Activated gamma-delta T cell treated with Interleukin-2 at 50 U/mL for 16 hours (primary cell): ENCODE results near the gene PICK1.
"Not testable (repeated sequence)": the region's sequence is repeated elsewhere in the genome, so short reads cannot be mapped to it uniquely, and the experiment has no call there.

Experiments used
- DNase-seq: peaks from one replicate; pipeline ENCODE4 v3.0.0-alpha.2; 2020

PICK1 gene

DNA sequence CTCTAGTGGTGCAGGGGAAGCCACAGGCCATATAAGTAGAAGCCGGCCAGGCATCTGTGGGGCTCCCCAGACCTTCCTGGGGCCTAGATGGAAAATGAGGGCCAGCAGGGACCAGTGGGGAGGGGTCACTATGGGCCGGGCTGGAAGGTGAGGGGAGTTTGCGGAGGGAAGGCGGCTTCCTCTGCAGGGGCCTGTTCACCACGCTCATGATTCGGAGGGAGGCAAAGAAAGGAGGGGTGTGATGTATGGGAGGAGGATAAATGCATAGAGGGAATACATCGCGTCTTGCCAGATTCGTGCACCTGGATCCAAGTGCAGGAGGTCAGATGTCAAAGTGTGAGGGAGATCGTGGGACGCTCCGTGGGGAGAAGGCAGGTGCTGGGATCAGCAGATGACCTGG lies 19.9 kb downstream of the PICK1 start:
- DNase-seq, result no peak

DNA sequence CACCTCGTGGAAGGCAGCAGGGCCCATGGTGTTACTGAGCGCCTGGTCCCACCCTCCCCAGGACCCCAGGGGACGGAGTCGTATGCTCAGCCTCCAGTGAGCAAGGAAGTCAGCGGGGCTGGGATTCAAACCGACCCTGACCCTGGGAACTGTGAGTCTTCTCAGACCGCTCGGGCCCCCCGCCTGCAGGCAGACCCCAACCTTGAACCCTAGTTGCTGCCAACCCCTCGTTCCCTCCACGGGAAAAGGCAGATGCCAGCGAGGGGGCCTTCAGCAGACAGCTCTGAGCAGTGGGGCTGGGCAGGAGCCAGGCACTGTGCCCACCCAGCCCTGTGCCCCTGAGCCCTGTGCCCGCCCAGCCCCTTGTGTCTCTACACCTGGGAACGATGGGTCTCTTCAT lies 20.4 kb downstream of the PICK1 start:
- no peak for DNase-seq

DNA sequence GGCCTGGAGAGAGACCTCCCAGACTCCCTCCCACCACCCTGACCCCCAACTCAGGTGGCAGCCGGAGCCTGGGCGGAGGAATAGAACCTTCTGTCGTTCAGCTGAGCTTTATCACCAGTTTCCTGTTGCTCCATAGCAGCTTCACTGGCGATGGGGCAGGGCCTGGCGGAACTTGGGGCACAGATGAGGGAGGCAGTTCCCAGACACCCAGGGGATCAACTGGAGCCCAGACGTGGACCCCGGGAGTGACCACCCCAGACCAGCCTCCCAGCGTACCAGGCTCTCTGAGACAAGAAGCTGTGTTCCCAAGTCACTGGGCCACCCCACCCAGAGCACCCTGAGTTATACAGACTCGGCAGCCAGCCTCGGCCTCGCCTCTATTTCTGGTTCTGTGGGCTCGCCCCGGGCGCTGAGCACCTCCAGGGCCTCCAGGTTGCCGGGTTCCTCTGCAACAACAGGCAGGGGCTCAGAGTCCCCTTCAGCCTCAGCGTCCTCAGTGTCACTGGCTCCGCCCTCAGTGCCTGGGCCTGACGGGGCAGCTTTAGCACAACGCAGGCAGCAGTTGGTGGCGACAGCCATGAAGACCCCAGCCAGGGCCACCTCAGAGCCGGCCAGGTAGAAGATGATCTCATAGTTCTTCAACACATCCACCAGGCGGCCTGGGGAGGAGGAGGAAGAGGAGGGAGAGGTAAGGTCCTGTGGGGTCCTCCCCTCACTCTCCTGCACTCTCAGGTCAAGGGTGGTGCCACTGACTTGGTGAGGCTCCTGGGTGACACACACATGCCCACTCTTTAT lies 21.0 kb downstream of the PICK1 start:
- no peak for DNase-seq

DNA sequence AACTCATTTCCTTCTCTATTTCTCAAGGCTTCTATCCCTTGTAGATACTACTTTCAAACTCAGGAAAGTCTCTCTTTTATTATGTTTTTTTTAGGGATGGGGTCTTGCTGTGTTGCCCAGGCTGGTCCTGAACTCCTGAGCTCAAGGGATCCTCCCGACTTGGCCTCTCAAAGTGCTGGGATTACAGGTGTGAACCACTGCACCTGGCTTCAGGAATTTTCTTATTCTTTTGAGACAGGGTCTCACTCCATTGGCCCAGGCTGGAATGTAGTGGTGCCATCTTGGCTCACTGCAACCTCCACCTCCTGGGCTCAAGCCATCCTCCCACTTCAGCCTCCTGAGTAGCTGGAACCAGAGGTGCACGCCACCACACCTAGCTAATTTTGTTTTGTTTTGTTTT lies 22.0 kb downstream of the PICK1 start:
- DNase-seq, result not testable (repeated sequence)

DNA sequence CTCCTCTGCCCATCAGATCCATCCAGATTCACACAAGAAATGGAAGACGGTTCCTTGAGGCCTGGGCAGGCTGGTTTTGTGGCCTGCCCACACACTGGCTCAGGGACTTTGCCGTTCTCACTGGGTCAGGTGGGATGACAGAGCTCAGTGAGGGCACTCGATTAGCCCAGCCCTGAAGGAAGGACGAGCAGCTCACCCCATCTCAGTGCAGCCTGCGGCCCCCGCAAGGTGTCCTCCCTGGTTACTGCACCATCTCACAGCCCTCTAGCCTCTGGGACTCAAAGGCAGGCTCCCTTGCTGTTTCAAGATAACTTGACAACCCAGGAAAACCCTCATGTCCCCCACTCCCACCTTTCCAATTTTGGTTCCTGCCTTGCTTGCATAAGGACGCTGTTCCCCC lies 22.6 kb downstream of the PICK1 start:
- no peak for DNase-seq

DNA sequence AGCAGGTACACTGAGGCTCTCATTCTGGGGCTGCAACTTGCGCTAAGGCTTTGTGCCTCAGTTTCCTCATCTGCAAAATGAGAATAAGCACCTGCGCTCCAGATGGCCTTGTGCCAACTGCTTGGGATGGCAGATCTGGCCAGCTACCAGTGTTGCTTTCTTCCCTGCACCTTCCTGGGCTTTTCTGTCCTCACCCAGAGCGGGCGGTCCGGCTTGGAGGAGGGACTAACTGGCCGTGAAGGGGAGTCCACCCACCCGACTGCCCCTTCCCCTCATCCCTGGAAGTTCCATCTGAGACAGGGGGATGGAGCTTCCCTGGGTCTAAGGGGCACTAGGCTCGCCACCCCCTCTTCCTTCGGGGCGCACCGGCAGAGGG lies 23.3 kb downstream of the PICK1 start:
- no peak for DNase-seq

DNA sequence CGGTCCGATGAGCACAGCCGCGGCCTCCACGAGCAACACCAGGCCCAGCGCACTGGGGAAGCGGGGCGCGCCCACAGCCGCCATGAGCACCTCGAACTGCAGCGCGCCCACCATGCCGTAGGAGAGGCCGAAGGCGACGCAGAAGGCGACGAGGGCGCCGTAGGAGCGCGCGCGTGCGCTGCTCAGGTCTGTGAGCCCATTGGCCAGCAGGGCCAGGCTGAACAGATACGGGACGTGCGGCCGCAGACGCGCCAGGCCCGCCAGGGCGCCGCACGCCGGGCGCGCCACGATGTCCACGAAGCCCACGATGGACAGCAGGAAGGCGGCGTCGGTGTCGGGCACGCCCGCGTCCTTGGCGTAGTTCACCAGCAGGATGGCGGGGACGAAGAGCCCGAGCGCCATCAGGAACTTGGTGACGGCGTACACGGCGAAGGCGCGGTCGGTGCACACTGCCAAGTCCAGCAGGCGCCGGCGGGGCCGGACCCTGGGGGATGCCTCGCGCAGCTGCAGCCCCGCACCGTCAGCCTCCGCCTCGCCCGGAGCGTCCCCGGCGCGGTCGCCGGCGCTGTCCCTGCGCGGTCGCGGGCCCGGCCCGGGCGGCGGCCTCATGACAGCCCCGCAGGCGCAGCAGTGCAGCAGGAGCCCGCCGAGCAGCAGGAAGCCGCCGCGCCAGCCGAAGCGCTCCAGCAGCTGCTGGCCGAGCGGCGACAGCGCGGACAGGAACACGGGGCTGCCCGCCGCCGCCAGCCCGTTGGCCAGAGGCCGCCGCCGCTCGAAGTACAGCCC lies 23.8 kb downstream of the PICK1 start:
- no peak for DNase-seq

DNA sequence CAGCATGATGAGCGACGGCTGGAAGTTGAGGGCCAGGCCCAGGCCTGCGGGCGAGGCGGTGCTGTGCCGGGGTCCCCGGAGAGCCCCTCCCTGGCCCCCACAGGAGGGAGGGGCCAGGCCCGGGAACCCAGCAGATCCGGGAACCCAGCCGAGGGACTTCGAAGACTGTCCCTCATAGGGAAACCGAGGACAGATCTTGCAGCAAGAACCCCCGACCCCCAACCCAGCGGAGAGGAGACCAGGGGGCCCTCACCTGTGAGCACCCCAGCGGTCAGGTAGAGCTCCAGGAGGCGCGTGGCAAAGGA lies 24.4 kb downstream of the PICK1 start:
- no peak for DNase-seq

DNA sequence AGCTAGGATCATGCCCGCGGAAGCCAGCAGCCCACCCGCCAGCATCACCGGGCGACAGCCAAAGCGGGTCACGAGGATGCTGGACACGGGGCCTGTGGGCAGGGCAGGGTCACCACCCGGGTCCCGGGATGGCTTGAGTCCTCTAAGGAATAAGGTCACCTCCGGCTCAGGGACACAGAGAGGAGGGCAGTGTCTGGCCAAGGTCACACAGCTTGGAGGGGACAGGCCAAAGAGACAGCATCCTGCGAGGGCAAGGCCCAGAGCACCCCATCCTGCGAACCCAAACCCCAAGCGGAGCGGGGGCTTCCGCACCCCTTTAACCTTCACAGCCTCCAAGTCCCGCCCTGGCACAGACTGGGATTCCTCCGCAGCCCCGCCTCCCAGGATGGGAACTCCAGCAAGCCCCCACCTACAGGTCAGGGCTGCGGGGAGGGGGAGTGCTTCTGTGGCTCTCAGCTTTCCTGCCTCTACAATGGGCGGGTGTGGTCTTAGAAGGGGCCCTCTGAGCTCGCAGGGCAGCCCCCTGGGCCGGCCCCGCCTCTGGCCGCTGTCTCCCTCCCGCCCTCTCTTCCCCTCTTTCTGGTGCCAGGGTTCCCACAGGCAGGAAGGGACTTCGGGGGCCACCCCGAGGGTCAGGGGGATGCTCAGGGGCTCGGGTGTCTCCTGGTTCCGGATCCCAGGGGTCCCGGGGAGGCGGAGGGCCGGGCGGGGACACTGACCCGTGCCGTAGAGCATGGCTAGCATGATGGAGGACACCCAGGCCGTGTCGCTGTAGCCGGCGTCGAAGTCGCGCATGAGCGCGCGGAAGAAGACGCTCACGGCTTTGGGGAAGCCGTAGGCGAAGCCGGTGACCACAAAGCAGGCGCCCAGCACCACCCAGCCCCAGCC lies 25.0 kb downstream of the PICK1 start:
- no peak for DNase-seq

DNA sequence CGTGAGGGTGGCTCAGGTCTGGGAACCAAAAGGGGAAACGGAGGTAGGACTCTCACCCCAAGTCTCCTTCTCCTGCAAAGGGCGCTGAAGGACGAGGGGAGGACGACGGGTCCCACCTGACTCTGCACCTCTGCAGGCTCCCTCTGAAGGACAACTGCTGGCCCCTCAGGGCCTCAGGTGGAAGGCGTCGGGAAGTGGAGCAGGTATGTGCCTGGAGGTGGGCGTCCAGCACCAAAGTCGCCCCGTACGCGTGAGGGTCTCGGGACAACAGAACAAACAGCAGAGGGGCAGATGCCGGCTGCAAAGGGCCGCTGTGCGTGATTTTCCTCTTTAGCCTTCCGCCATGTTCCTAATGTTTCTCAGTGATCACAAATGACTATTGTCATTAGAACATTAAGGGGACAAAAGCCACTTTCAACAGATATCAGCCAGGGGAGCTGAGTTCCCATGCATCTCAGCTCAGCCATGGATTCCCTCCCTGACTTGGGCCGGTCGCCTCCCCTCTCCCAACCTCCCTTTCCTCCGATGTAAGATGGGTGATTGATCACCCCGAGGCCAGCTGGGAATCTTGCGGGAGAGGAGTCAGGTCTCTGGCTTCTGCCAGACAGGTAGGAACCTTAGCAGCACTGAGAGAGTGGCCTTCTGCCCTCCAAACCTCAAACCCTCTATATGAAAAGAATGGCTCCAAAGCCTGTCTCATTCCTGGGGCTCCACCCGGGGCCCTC lies 25.9 kb downstream of the PICK1 start:
- no peak for DNase-seq

DNA sequence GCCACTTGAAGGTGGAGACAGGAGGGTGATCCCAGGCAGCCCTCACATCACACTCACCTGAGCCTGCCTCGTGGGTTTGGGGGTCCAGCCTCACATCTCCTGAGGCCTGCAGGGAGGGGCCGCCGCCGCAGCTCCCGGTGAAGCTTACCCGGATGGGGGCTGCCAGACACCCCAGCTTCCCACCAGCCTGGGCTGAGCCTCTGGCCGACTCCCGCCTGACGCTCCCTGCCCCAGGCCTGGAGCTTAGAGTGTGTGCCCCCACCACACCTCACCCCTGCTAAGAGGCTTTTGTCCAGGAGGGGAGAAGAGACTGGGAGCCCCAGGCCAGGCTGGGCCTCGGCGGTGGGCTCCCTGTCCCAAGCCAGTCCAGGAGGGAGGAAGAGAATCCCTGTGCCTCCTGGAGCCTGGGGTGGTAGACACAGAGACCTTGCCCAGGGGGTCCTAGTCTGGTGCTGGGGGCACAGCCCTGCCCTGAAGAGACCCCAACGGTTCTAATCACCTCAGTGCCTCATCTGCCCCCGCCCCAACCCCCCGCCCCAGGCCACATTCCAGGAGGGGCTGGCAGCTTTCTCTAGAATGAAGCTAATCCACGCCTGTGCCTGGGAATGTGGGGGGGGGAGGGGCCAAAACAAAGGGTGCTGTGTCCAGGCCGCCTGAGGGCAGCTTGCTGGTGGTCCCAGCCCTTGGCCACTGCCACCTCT lies 26.9 kb downstream of the PICK1 start, which contains the start of gene SLC16A8:
TSS of gene SLC16A8 (minus strand) at position 254 of the 701 bp plus-strand sequence. CDS start 1,311 bp downstream, outside the sequence.
- DNase-seq, result no peak

DNA sequence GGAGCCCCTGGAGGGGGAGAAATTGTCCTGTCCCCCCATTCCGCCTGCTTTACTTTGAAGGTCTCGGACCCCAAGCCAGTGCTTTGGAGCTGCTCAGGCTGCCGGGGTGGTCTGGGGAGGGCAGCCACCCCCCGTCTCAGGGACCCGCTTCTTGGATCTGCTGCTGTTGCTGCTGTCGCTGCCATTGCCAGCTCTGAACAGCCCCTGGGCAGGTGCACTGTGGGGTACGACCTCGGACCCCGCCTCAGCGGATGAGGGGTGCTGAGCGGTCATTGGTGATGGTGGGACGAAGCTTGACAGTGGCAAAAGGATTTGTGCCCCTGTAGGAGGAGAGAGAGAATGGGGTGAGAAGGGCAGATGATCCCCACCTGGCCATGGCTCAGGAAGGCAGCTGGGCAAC lies 27.9 kb downstream of the PICK1 start:
- no peak for DNase-seq

DNA sequence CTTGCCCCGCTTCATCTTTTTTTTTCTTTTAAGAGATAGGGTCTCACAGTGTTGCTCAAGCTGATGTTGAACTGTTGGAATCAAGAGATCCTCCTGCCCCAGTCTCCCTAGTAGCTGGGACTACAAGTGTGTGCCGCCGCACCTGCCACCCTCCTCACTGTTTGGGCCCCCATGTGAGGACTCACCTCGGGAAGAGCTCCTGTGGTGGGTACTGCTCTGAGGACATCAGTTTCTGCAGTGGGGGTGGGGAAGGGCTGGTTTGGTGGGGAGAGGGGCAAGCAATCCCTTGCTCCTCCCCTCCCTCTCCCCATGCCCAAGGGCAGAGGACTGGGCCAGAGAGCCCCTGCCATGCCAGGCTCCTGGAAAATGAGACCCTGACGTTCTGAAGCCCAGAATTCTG lies 28.3 kb downstream of the PICK1 start:
- no peak for DNase-seq

DNA sequence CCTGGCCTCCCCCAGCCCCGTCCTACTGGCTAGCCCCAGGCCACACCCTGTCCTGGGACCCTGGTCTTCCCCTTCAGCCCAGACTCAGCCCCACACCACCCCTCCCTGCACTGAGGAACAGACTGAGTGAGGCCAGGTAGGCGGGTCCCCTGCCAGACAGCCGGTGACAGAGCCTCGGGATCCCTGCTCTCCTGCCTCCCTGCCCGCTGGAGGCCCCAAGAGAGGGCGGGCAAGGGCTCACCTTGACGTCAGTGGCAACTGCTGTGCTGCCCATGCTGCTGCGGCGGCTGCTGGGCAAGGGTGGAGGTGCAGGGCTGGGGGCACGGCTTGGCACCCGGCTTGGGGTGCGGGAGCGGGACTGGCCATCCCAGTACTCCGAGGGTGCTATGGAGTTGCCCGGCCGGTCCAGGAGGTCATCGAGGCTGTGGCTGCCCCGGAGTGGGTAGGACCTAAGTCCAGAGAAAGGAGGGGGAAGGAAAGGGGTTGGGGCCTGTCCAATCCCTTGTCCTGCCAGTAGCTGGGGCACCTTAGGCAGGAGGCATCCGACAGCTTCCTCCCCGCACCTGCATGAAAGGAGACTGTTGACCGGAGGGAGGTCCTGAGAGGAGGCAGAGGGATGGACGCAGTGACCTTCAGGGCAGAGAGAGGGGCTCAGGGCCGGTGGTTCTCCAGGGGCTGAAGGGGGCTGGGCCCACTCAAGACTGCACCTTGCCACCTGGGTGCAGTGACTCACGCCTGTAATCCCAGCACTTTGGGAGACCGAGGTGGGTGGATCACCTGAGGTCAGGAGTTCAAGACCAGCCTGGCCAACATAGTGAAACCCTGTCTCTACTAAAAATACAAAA lies 29.0 kb downstream of the PICK1 start:
- DNase-seq, result no peak

DNA sequence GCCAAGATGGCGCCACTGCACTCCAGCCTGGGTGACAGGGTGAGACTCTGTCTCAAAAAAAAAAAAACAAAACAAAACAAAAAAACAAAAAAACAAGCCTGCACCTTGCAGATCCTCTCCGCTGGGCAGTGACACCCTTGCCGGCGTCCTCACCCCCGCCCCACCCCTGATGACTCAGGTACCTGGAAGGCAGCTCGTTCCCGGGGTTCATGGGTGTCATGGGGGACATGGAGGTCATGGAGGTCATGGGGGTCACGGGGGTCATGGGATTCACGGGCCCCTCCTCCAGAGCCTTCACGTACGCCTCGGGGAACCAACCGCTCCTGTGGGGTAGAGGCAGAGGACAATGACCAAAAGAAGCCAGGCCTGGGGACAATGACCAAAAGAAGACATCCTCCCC lies 29.7 kb downstream of the PICK1 start:
- no peak for DNase-seq

DNA sequence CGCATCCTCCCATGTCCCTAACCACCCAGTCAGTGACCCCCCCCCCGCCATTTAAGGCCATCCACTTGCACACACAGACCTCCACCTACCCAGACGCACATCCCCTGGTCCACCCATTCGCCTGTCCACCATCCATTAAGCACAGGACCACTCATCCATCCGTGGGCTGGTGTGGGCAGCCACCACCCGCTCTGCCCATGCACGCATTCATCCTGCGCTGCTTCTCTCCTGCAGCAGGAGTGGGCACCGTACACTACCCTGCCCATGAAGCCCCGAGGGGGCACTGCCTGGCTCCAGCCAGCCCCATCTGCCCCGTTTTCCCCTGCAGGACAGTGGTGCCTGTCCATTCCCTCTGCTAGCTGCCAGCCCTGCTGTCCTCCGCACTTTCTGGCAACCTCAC lies 30.7 kb downstream of the PICK1 start:
- no peak for DNase-seq

DNA sequence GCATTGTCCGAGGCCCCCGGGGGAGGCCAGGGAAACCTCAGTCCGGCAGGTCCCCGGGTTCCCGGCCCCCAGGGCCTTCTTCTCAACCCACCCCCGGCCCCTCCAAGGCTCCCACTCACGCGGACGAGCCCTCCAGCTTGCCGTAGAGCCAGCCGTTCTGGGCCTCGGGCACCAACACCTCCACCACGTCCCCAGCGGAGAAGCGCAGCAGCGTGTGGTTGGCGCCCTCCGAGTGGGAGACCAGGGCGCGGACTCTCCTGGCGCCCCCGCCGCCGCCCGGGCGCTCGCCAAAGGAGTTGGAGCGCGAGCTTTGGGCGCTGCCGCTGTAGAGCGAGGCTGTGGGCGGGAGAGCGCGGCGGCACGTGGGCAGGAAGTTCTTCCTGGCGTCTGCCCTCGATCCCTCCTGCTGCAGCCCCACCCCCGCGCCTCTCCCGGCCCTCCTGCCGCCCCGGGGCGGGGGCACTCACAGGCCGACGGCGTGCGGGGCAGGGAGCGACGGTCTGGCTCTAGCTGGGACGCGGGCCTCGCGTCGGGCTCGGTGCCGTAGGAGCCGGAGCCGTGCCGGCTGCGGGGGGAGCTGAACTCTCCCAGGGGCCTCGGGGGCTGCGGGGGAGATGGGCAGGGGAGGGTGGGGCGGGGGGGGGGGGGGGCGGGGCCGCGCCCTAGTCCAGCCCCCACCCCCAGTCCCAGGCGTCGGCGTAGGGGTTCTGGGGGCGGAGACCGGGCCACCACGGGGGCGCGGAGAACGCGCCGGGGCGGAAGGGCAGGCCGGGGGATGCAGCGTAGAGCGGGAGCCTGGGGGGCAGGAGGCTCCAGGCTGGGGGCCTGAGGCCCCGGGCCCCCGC lies 31.6 kb downstream of the PICK1 start:
- no peak for DNase-seq

DNA sequence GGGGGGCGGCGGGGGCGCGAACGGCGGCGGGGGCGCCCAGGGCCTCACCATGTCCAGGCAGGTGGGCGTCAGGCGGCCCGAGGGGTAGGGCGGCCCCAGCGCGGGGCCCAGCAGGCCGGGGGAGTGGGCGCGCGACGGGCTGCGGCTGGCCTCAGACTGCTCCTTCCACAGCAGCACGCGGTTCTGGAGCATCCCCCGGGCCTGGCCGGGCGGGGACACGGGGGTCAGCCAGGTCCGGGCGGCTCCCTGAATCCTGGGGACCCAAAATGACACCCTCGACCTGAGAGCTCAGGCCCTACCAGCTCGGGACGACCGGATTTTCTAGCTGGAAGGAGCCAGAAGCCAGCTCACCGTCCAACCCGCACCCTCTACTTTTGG lies 32.3 kb downstream of the PICK1 start:
- DNase-seq, result no peak

DNA sequence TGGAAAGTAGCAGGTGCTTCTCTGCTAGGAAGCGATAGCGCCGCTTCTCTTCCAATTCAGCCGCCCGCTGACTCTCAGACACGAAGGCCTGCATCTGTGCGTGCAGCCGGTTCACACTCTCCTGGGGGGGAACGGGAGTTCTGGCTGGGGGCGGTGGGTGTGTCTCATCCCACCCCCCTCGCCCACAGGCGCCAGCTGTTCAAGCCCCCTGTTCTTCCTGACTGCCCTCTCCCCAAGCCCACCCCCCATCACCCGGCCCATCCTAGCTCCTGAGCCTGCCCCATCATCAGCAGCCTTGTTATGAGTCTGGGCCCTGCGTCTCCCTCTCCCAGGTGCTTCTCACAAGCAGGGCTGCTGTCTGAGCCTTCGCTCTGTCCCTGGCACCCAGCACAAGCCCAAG lies 39.9 kb downstream of the PICK1 start:
- DNase-seq, result no peak
